GM21786 (cell line): ENCODE measurements around the gene C1orf198.
A peak's percentile ranks its signal among the peaks of the same experiment; 100 is the strongest.

Experiments used
- ATAC-seq: cut with Tn5 transposase; IDR thresholded peaks from one replicate; pipeline ENCODE4 v1.9.1; 2021; ENCODE audit not compliant: unreplicated experiment

C1orf198 gene

DNA sequence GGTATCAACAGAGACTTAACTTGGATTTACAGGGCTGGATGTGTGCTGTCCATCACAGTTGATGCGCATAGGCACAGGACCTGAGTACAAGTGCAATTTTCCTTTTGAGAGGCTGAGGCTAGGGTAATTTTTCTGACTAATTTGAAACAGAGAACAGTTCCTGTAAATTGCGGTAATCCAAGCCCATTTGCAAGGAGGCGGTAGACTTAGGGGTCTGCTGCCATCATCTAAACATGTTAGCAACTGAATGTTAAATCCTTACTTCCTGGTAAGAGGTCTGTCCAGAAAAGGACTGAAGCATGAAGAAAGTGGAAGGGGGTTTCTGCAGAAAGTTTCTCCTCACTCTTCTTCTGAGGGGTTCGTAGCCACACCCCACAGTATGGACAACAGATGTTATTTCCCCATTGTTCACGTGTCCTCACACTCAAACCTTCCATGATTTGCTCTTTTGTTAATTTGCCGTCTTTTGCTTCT, 23.7 kb upstream of the C1orf198 start:
- peak; percentile 52 for ATAC-seq

DNA sequence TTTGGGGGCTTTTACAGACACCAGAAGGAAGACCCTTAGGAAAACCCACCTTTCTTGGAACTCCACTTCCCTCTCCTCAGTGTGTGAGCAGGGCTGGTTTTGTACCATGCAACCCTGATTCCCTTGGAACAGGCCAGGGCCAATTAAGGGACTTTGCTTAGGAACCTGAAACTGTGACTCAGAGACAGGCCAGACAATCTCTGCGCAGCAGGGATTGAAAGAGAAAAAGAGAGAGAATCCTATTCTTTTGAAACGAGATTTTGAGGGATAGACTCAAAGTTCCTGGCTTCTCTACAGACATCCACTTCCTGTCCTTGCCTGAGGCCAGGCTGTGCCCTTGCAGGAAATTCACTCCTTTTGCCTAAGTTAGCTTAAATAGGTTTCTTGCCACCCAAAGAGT, 23.1 kb upstream of the C1orf198 start:
- no peak for ATAC-seq

DNA sequence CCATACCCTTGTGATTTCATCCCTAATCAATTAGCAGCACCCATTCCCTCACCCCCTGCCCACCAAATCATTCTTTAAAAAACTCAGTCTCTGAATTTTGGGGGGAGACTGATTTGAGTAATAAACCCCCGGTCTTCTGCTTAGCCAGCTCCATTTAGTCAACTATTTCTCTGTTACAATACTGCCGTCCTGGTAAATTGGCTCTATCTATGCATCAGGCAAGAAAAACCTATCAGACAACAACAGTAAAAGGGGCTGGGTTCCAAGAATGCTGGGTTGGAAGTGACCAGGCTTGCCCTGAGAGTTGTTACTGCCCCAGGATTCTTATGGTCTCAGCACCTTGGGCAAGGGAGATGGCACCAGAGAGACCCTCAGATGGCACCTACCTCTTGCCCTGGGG, 16.3 kb upstream of the C1orf198 start:
- no peak for ATAC-seq

DNA sequence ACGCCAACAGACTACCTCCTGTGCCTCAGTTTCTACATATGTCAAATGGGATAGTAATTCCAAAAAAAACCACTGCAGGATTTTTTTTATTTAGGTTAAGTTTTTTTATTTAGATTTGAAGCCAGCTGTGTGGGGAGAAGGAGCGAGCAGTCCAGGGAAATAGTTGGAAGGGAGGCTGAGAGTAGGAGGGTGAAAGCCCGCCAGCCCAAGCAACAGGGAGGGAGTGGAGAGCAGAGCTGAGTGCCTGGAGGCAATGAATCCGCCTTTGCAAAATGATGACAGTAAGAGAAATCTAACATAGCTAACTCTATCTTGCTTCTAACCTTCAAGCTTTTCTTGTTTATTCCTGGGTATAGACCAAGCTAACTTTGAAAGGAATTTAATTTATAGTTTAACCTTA, 15.6 kb upstream of the C1orf198 start:
- ATAC-seq = no peak

DNA sequence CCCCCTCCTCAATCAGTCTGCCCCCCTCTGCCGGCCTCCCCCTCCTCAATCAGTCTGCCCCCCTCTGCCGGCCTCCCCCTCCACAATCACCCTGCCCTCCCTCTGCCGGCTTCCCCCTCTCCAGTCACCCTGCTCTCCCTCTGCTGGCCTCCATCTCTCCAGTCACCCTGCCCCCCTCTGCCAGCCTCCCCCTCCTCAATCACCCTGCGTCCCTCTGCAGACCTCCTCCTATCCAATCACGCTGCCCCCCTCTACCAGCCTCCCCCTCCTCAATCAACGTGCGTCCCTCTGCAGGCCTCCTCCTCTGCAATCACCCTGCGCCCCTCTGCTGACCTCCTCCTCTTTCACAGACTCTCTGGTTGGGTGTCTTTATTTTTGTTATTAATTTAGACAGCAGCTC, 11.5 kb upstream of the C1orf198 start:
- no peak for ATAC-seq

DNA sequence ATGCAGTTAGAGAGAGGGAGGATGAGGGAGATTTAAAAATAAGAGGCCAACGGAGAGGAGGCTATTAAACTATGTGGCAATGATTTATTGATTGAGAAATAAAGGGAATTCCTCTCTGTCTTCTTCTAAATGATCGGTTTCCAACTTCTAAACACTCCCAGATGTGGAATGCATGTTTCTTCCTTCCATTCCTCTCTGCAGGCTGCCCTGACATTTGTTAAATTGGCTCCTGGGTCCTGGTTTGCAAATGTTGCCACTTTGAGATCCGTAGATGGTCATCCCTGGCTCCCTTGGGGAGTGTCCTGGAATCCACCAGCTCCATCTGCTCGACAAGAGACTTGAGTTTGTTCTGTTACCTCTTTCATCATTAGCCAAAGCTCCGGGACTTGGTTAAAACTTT, 10.3 kb upstream of the C1orf198 start:
- ATAC-seq = no peak

DNA sequence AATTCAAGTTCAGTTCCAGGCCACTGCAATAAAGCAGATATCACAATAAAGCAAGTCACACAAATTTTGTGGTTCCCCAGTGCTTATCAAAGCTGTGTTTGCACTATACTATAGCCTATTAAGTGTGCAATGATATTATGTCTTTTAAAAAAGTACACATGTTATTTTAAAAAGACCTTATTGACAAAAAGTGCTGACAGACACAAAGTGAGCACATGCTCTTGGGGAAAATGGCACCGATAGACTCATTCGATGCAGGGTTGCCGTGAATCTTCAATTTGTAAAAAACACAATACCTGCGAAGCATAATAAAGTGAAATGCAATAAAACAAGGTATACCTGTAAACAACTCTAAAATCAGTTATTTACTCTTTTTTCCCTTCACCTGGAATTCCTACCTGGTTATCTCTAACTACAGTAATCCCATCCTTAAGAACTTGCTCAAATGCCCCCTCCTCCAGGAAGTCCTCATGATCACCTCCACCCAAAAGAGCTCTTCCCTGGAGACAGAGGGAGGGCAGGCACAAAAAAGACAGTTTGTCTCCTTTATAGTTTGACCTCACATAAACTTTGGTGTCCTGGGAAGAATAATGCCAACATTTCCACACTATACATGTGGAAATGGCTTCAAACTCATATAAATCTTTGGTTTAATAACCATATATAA, 9.7 kb upstream of the C1orf198 start:
- ATAC-seq = no peak

DNA sequence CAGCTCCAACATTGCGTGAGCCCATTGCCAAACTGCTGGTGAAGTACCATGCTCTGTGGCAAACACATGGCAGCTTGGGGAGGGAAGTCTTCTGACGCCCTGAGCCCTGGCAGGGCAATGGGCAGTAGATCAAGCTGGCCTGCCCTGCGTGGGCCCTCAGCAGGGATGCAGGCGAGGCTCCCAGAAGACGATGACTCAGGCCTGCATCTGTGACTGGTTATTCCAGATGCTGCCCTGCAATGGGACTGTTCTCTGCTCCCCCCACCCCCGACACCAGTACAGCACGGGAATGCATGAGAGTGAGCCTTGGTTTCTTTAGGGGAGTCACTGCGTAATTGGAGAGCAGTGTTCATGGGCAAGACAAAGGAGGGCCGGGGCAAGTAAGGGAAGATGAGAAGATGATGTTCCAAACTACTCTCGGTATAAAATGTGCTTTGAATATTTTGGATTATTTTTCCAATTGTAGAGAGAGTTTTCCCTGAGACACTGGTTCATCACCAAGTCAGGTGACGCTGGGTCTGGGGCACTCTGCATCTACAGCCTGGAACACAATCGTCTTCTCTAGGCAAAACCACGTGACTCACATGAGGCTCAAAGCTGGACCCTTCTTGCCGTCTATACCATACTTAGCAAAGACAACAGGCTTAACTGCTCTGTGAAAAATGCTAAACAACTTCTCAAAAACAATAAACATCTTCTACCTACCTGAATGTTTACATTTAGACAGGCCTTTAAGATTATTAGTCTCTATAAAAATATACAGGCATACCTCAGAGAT, 9.0 kb upstream of the C1orf198 start:
- no peak for ATAC-seq

DNA sequence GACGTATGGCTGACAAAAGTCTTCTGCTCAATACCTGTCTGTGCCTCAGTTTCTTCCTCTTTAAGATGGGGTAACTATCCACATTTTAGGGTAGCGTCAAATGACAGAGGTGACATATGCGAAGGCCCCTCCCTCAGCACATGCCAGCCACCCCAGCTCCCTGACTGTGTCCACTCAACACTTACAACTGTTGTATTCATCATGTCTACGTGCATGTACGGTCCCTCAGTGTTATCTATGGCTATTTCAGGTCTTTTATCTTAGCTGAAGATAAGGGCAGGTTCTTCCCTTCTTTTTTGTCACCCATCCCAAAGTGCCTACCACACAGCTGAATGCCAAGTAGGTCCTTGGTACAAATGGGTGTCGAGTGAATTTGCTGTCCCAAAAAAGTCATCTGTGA, 8.3 kb upstream of the C1orf198 start:
- ATAC-seq = no peak

DNA sequence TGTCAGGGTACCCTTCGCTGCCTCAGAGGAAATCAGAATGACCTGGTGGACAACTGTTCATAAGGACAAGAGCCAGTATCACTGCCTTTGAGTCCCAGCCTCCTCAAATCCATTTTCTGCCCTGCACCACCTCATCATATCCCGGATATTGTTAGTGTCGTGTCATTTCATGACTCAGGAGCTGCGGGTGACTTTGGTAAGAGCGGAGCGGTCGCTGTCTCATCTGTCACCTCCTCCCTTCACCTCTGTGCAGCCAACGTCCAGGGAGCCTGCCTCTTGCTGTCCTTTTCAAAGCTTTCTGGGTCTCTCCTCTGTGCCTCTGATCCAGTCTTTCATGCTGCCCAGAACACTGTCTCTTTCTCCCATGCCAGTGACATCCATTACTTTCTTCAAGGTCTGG, 7.0 kb upstream of the C1orf198 start:
- ATAC-seq = no peak

DNA sequence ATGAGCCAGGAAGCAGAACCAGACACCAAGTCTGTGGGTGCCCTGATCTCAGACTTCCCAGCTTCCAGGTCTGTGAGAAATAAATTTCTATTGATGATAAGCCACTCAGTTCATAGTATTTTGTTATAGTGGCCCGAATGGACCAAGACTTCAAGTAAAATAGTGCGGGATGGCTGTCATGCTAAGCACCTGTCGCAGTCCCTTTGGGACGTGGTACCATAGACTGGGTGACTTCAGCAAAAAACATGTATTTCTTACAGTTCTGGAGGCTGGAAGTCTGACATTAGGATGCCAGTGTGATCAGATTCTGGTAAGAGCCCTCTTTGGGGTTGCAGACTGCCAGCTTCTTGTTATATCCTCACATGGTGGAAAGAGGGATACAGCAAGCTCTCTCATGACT, 2.6 kb upstream of the C1orf198 start:
- ATAC-seq = no peak

DNA sequence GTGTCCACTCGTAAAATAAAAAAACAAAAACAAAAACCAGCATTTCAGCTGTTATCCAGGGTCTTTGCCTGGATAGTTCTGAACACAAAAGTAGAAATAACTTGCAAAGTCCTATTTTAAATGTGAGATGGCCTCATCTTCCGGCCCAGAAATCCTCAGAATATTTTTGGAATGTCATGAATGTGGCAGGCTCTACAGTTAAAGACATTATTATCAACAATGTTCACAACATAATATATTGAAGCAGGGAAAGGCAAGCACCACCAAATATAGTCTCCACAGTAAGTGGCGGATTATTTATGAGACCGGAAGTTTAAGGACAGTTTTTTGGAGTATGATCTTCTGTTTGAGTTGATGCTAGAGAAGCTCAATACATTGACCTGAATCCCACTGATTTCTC, 1.2 kb upstream of the C1orf198 start:
- ATAC-seq = no peak

DNA sequence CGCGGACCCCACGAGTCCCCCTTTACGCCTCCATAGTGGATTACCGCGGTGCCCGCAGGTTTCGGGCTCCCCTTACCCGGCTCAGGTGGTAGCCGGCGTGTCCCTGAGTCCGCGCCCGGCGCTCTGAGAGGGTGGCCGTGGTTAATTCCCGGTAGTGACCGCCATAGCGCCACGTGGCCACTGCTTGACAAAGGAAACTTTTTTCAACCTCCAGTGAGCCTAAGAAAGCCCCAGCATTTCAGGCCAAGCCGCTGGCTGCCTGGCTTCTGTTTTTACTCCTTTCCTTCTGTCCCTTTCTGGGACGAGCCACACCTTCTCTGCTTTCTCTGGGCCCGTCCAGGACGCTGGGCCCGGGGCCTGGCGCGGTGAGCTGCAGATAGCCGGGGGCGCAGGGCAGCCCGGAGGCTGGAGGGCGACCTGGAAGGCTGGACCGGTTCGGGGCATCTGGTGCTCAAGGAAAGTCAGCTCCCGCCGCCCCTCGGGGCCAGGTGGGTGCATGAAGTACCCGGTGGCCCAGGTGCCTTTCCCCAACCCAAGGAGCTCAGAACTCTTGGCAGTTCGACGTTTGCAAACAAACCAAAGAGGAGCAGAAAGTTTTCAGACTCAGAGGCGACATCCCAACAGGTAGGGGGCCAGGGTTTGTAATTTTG, 540 bp upstream of the C1orf198 start:
- ATAC-seq = peak; percentile 43

DNA sequence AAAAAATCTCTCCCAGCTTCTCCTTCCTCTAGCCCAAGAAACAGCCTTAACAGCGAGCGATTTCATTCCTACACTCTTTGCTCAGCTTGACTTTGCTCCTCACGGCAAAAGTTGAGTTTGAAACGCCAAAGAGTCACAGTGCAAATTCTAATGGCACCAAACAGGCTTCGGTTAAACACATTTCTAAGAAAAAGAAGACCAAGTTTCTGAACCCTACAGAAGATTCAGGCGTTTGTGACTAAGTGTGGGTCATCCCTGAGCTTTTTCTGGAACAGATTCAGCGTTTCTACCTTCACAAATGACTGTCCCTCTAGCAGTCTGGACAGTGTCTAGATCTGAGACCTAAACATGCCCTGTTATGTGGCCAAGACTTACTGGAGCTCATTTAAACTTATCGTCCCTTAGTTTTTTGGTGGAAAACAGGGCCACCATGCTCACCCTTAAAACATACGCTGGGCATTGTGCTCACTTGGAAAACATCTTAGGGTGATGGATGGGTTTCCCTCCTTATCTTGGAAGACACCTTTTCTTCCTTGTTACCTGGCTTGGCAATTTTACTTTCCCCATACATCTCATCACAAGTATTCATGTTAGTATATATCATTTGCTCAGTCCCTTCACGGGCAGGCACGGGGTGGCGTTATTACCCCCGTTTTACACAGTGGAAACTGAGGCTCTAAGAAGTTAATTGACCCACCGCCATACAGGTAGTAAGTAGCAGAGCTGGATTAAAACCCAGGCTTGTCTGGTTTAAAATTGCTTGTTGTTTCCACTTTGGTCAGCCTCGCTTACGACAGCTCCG, 1.0 kb downstream of the C1orf198 start:
- no peak for ATAC-seq

DNA sequence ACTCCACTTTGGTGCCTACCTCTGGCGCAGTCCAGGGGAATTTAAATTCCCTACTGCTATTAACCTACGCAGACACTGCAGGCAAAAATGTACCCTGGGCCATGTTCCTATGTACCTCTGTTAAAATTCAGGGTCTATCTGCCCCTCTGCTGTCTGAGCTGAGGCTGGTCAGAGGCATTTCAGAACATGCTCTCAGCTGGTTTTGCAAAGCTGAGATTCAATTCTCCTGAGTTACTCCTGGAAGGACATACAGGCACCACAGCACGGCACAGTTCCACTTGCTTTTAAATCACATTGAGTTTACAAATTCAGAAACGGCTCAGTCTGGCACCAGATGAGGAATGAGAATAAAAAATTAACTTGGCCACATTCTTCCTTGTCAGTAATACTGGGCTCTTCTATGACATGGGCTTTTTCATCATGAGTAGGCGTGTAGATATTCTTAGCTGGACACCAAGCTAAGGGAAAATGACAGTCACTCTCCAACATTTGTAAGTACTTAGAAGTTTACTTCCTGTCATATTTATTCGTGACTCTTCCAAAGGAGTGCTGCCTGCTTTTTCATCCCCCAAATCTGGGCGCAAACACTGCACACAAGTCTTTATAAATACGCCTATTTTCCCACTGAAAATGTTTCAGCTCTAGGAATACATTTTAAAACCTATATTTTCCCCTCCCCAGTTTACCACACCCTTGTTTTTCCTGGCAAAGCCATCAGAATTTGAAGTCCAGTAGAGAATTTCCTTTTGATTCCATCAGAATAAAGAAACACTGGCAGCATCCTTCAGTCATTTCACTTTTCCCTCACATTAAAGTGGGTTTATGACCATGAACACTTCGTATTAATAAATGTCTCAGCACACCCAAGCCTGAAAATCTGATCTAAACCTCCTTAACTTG, 1.9 kb downstream of the C1orf198 start:
- no peak for ATAC-seq

DNA sequence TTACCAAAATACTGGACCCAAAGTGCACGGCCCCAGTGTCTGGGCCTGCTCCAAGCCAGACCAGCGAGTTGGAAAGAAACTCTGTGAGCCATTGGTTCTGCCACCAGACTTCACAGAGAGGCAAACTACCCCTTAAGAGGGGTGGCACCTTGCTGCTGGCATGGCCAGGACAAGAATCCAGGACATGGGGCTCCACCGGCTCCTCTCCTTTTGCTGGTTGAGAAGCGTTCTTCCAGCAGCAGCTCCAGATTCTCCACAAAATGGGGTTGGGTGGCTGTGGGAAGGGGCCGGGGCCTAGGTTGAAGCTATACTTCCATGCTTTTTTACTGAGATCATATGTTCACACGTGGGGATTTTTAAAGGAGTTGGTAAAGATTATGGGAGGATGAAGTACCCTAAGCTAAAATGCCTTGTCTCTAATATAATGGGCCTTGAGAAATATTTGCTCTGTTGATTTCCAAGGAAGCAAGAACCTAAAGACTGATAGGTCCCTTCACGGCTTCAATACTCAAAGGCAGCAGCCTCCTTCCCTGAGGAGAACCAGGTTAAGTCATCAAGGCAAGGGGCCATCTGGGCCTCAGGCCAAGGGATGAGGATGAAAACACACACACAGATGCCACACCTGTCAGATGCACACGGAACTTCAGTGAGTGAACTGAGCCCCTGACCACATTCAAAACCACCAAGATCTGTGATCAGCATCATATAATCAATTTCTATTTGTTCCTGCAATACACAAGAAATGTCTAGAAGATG, 3.1 kb downstream of the C1orf198 start:
- no peak for ATAC-seq

DNA sequence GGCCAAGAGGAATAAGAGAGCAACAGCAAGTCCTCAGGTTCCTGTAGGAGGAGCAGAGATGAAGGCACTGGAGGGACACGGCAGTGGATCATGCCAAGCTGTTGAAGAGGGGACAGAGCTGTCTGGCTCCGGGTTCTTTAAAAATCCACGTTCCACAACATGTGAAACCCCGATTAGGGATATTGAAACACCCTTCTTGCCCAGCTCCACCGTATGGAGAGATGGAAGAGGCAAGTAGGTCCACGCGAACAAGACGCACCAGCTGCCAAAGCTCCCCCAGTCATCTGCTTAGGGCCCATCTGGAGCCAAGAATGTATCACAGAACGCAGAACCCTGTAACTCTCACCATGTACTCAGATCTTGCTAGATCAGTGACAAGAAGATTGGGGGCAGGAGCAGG, 3.9 kb downstream of the C1orf198 start:
- no peak for ATAC-seq

DNA sequence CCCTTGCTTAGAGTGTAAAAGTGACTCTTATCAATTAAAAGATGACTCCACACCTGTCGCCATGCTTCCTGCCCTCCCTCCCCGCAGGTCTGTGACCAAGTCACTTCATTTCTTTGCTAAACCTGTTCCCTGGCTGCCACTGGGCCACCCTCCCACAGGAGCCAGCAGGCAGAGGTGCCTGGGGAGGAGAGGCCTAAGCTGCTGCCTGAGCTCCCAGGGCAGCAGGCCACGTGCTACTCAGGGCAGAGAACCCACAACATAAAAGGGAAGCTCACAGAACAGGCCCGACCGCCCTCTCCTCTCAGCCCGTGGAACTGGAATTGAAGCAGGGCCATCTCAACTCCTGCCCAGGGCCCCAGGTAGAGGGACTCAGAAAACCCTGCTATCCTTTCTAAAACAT, 4.9 kb downstream of the C1orf198 start:
- ATAC-seq = no peak

DNA sequence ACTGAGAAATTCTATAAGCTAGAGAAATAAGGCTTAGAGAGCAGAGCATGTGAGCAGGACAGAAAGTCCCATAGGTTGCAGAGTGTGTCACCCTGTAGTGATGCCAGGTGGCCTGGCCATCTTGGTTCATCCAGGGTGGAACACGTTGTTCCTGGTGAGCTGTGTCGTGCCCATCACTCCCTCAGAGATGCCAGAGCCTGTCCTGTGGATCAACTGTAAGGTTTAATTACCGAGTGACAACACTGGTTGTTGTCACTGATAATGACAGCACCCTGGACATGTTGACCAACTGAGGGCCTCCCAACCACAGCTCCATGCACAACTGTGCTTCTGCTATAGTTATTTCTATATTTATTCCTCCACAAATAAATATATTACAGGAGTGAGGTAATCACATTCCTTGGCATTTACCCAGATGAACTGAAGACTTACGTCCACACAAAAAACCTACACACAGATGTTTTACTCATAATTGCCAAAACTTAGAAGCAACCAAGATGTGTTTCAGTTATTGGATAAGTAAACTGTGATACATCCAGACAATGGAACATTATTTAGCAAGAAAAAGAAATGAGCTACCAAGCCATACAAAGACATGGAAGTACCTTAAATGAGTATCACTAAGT, 6.2 kb downstream of the C1orf198 start:
- no peak for ATAC-seq
